ENCODE results near the gene ADARB1.

GRCh38 chr21:45223236-45224185, 149.1 kb downstream of the ADARB1 start:
- TF ChIP-seq POLR2A (IDR thresholded peaks at IDR 0.05), result no peak
- TF ChIP-seq, protein P1, sequence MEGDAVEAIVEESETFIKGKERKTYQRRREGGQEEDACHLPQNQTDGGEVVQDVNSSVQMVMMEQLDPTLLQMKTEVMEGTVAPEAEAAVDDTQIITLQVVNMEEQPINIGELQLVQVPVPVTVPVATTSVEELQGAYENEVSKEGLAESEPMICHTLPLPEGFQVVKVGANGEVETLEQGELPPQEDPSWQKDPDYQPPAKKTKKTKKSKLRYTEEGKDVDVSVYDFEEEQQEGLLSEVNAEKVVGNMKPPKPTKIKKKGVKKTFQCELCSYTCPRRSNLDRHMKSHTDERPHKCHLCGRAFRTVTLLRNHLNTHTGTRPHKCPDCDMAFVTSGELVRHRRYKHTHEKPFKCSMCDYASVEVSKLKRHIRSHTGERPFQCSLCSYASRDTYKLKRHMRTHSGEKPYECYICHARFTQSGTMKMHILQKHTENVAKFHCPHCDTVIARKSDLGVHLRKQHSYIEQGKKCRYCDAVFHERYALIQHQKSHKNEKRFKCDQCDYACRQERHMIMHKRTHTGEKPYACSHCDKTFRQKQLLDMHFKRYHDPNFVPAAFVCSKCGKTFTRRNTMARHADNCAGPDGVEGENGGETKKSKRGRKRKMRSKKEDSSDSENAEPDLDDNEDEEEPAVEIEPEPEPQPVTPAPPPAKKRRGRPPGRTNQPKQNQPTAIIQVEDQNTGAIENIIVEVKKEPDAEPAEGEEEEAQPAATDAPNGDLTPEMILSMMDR (IDR thresholded peaks at IDR 0.05), result no peak
